CD14-positive monocyte (primary cell): Measurements from ENCODE around the gene CBR4. TPM values are rescaled to one million over a fixed set of nuclear protein-coding genes. Genes with fewer than 3 reads are reported as not detected.

Experiments
- DNase-seq, 3 donors: peaks; one replicate each; pipeline ENCODE4 v3.0.0-alpha.2; 2011 to 2022
- H2AFZ ChIP-seq: 2 replicates; pipeline ENCODE4 v1.6.0; 2012; ENCODE audit warnings: mild to moderate bottlenecking, low read depth, low read length, inconsistent platforms; ENCODE audit not compliant: insufficient read depth, poor library complexity, severe bottlenecking
- H3K27ac ChIP-seq, 2 donors: 1 replicate in 1 of 2; 2 replicates in 1 of 2; pipeline ENCODE4 v1.5.1; 2012 to 2013; ENCODE audit warnings: low read length in 2 of 2, control low read depth in 1 of 2, inconsistent platforms in 1 of 2, low read depth in 1 of 2, mild to moderate bottlenecking in 1 of 2
- H3K27me3 ChIP-seq, 2 donors: one replicate each; pipeline versions ENCODE4 v1.6.0 to v1.6.1; 2011 to 2013; ENCODE audit warnings: low read length in 2 of 2; ENCODE audit not compliant: control insufficient read depth in 2 of 2, insufficient read depth in 2 of 2
- H3K36me3 ChIP-seq, 2 donors: replicated peaks in 1 of 2; 1 replicate in 1 of 2; 2 replicates in 1 of 2; pipeline versions ENCODE4 v1.5.1 to v1.6.1; 2012 to 2013; ENCODE audit warnings: low read length in 2 of 2, control low read depth in 1 of 2, inconsistent platforms in 1 of 2, mild to moderate bottlenecking in 1 of 2; ENCODE audit not compliant: insufficient read depth in 2 of 2, control insufficient read depth in 1 of 2
- H3K4me1 ChIP-seq, 2 donors: 1 replicate in 1 of 2; 2 replicates in 1 of 2; pipeline versions ENCODE4 v1.5.1 to v1.6.1; 2012 to 2013; ENCODE audit warnings: low read length in 2 of 2, control low read depth in 1 of 2, inconsistent platforms in 1 of 2, mild to moderate bottlenecking in 1 of 2, moderate library complexity in 1 of 2; ENCODE audit not compliant: insufficient read depth in 2 of 2, control insufficient read depth in 1 of 2
- H3K4me2 ChIP-seq: replicated peaks from 2 replicates; pipeline ENCODE3; 2012; ENCODE audit warnings: low read length, moderate library complexity, mild to moderate bottlenecking; ENCODE audit not compliant: poor library complexity, severe bottlenecking; ENCODE audit errors: extremely low read depth
- H3K4me3 ChIP-seq, 3 experiments: fragments of 200-600 bp in 1 of 3; sonication (generic) in 1 of 3; replicated peaks in 1 of 3; 1 replicate in 2 of 3; 2 replicates in 1 of 3; pipeline ENCODE4 v1.5.1; 2011 to 2013; ENCODE audit warnings: low read length in 3 of 3, mild to moderate bottlenecking in 3 of 3, control low read depth in 2 of 3, low read depth in 2 of 3, inconsistent platforms in 1 of 3, moderate library complexity in 1 of 3
- H3K79me2 ChIP-seq: 2 replicates; pipeline ENCODE4 v1.6.0; 2012; ENCODE audit warnings: mild to moderate bottlenecking, control low read depth, inconsistent platforms, low read length, moderate library complexity; ENCODE audit not compliant: insufficient read depth
- H3K9ac ChIP-seq: 2 replicates; pipeline ENCODE4 v1.6.0; 2017; ENCODE audit warnings: low read length, mild to moderate bottlenecking; ENCODE audit not compliant: insufficient read depth, poor library complexity, severe bottlenecking
- H3K9me3 ChIP-seq, 2 donors: replicated peaks in 1 of 2; 1 replicate in 1 of 2; 2 replicates in 1 of 2; pipeline versions ENCODE4 v1.5.1 to v1.6.1; 2012 to 2013; ENCODE audit warnings: low read length in 2 of 2, control low read depth in 1 of 2; ENCODE audit not compliant: control insufficient read depth in 1 of 2, insufficient read depth in 1 of 2
- H4K20me1 ChIP-seq: 2 replicates; pipeline ENCODE4 v1.6.0; 2012; ENCODE audit warnings: mild to moderate bottlenecking, low read length, control low read depth, moderate library complexity; ENCODE audit not compliant: insufficient read depth
- H3K27ac Mint-ChIP-seq, 7 donors: one replicate each; pipeline ENCODE4 v1.8.0; 2020; ENCODE audit warnings: mild to moderate bottlenecking in 7 of 7, mixed read lengths in 7 of 7, moderate library complexity in 6 of 7, inconsistent platforms in 2 of 7
- H3K27me3 Mint-ChIP-seq, 3 donors: one replicate each; pipeline ENCODE4 v1.8.0; 2021 to 2022; ENCODE audit warnings: low read depth in 3 of 3, mild to moderate bottlenecking in 3 of 3, mixed read lengths in 3 of 3, moderate library complexity in 3 of 3, inconsistent platforms in 1 of 3
- H3K36me3 Mint-ChIP-seq, 2 donors: one replicate each; pipeline ENCODE4 v1.8.0; 2020; ENCODE audit warnings: mixed read lengths in 2 of 2, inconsistent platforms in 1 of 2, mild to moderate bottlenecking in 1 of 2
- H3K4me1 Mint-ChIP-seq: one replicate; pipeline ENCODE4 v1.8.0; 2020; ENCODE audit warnings: mild to moderate bottlenecking, mixed read lengths
- H3K4me3 Mint-ChIP-seq, 2 donors: one replicate each; pipeline ENCODE4 v1.8.0; 2020; ENCODE audit warnings: mild to moderate bottlenecking in 2 of 2, mixed read lengths in 2 of 2, moderate library complexity in 1 of 2
- H3K9me3 Mint-ChIP-seq, 7 donors: one replicate each; pipeline ENCODE4 v1.8.0; 2020 to 2022; ENCODE audit warnings: mixed read lengths in 7 of 7, mild to moderate bottlenecking in 6 of 7, moderate library complexity in 6 of 7, inconsistent platforms in 2 of 7
- WGBS: methylation state at CpG from one replicate; pipeline ENCODE4 v1.1.5; 2013; ENCODE audit warnings: missing lambda C conversion rate; ENCODE audit not compliant: insufficient coverage; 5-methylcytosine and 5-hydroxymethylcytosine counted together
- intact Hi-C, 2 donors: fragments of 100-400 bp; cut with micrococcal nuclease; formaldehyde crosslinking; loops; one replicate each; pipeline versions ENCODE4 v1.15.0 to v1.15.1; 2023
- polyA plus RNA-seq, 3 donors: library from polyadenylated mRNA; depleted of rRNA in 1 of 3; unstranded in 2 of 3; stranded (reverse) in 1 of 3; fragments of 300-500 nt in 2 of 3; fragments of >200 nt in 1 of 3; fragmentation: Illumina TruSeq in 2 of 3; gene quantifications; 1 replicate in 2 of 3; 2 replicates in 1 of 3; pipeline ENCODE4 v1.2.3, GENCODE V29; 2012 to 2021
- TF ChIP-seq, protein P1 (sequence below): fragments of 200-600 bp; IDR thresholded peaks from one replicate; pipeline ENCODE4 v1.8.0; 2022; ENCODE audit warnings: antibody characterized with exemption, mild to moderate bottlenecking

The CBR4 gene
- polyA plus RNA-seq, 3 donors = 2.8 to 4.2 (median 4.1) TPM

GRCh38 chr4:169012049-169012448, 2.0 kb upstream of the CBR4 start:
- H3K9me3 Mint-ChIP-seq = no peaks in the 10 kb centered on the region
- Histone ChIP-seq H3K79me2 (peaks cover 18% of the 10 kb centered on the region), H3K36me3 (no peaks in the 10 kb centered on the region), H3K9ac (no peak overlapping the region), H3K27ac (no peak overlapping the region), H3K4me1 (peaks cover 16 to 19% of the 10 kb centered on the region in 2 donors), H3K4me3 (no peak overlapping the region), H2AFZ (no peak overlapping the region), H3K9me3 (no peaks in the 10 kb centered on the region), H3K4me2 (no peak overlapping the region), H4K20me1 (no peaks in the 10 kb centered on the region), H3K27me3 (no peaks in the 10 kb centered on the region)
- TF ChIP-seq, protein P1, sequence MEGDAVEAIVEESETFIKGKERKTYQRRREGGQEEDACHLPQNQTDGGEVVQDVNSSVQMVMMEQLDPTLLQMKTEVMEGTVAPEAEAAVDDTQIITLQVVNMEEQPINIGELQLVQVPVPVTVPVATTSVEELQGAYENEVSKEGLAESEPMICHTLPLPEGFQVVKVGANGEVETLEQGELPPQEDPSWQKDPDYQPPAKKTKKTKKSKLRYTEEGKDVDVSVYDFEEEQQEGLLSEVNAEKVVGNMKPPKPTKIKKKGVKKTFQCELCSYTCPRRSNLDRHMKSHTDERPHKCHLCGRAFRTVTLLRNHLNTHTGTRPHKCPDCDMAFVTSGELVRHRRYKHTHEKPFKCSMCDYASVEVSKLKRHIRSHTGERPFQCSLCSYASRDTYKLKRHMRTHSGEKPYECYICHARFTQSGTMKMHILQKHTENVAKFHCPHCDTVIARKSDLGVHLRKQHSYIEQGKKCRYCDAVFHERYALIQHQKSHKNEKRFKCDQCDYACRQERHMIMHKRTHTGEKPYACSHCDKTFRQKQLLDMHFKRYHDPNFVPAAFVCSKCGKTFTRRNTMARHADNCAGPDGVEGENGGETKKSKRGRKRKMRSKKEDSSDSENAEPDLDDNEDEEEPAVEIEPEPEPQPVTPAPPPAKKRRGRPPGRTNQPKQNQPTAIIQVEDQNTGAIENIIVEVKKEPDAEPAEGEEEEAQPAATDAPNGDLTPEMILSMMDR = no peak
- WGBS = 100% methylated on average over 1 of the region's 2 CpGs
- H3K4me3 Mint-ChIP-seq = peak overlapping the region in 1 of 2 donors; percentile 37
- H3K36me3 Mint-ChIP-seq = no peaks in the 10 kb centered on the region
- H3K4me1 Mint-ChIP-seq = peaks cover 30% of the 10 kb centered on the region
- intact Hi-C loops = loop anchor here in 1 of 2 donors (10.0 kb wide), 1 partner anchor 527 kb away; the partner anchor contains the start of gene DDX60L
- DNase-seq = no peak
- no peak overlapping the region for H3K27ac Mint-ChIP-seq
- peaks cover 0 to 4% (median 1%) of the 10 kb centered on the region in 3 donors for H3K27me3 Mint-ChIP-seq

- Histone ChIP-seq H3K4me3 (peak overlapping the region; percentile 52 to 82 (median 66)), H3K4me1 (peaks cover 16 to 19% of the 10 kb centered on the region in 2 donors), H3K9ac (peak overlapping the region; percentile 93), H3K36me3 (peaks cover 5 to 23% of the 10 kb centered on the region in 2 donors), H3K9me3 (no peaks in the 10 kb centered on the region), H3K79me2 (peaks cover 31% of the 10 kb centered on the region), H3K4me2 (peak overlapping the region; percentile 91), H2AFZ (peak overlapping the region; percentile 100), H4K20me1 (no peaks in the 10 kb centered on the region), H3K27me3 (no peaks in the 10 kb centered on the region), H3K27ac (peak overlapping the region; percentile 93 to 97)
- peak in 2 of 3 donors; percentile 41 to 44 for DNase-seq
- TF ChIP-seq, protein P1 = no peak
- peaks cover 18 to 20% of the 10 kb centered on the region in 2 donors for H3K36me3 Mint-ChIP-seq
- H3K27ac Mint-ChIP-seq = peak overlapping the region; percentile 93 to 99 (median 98)
- peaks cover 33% of the 10 kb centered on the region for H3K4me1 Mint-ChIP-seq
- no peaks in the 10 kb centered on the region for H3K9me3 Mint-ChIP-seq
- intact Hi-C loops = loop anchor here in 1 of 2 donors (10.0 kb wide), 2 partner anchors 525 to 1015 kb away; partner anchors contain the start of genes DDX60L and MFAP3L
- WGBS = 0% methylated on average over 40 of the region's 44 CpGs
- H3K27me3 Mint-ChIP-seq = peaks cover 0 to 4% (median 0%) of the 10 kb centered on the region in 3 donors
- H3K4me3 Mint-ChIP-seq = peak overlapping the region; percentile 92
Measured at GRCh38 chr4:169009286-169010124, 550 bp downstream of the CBR4 start.
